HG03103 (cell line): ENCODE measurements around the gene LMBRD1.
"Not testable (repeated sequence)": the region's sequence is repeated elsewhere in the genome, so short reads cannot be mapped to it uniquely, and the experiment has no call there.

Experiments
- ATAC-seq: cut with Tn5 transposase; IDR thresholded peaks from one replicate; pipeline ENCODE4 v1.9.1; 2021; ENCODE audit warnings: low read depth; ENCODE audit not compliant: unreplicated experiment

The LMBRD1 gene

DNA sequence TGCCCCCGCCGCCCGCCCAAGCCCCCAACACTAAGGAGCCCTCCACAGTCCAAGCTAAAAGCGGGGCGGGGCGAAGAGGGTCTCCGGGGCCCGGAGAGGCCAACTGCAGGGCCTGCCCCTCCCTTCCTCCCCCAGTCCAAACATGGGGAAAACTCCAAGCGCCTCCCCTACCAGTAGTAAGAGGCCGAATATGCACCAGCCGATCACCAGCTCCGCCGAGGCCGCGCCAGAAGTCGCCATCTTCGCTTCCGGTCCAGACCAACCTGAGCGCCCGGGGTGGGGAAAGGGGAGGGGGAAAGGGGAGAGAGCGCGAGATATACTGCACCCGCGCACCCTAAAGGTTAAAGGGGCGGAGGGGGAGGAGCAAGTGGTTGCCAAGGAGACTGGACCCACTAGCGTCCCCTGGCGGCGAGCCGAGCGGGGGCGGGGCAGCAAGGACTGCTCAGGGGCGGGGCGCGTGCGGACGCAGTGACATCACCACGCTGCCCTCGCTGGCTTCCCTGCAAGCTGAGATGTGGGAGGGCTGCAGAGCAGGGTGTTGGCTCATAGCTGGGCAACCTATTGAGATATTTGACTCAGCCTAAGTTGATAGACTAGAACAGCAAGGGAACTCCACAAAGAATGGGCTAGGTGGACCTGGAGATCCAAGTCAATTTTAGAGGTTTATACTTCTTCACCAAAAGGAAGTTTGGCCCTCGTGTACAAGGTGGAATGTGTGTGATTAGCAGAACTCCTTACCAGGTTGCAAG lies at the start of gene LMBRD1:
Gene LMBRD1, minus strand, starts transcription at position 369 of the 749 bp plus-strand sequence. Its CDS starts 129 bp downstream, at position 240.
- ATAC-seq, result peak; percentile 93

GRCh38 chr6:69846312-69846711 lies 49.5 kb upstream of the LMBRD1 start:
- ATAC-seq, result no peak

GRCh38 chr6:69843189-69843588 lies 46.4 kb upstream of the LMBRD1 start:
- ATAC-seq, result no peak

- ATAC-seq, result no peak
These were observed 45.1 kb upstream of the LMBRD1 start for GRCh38 chr6:69841862-69842261.

DNA sequence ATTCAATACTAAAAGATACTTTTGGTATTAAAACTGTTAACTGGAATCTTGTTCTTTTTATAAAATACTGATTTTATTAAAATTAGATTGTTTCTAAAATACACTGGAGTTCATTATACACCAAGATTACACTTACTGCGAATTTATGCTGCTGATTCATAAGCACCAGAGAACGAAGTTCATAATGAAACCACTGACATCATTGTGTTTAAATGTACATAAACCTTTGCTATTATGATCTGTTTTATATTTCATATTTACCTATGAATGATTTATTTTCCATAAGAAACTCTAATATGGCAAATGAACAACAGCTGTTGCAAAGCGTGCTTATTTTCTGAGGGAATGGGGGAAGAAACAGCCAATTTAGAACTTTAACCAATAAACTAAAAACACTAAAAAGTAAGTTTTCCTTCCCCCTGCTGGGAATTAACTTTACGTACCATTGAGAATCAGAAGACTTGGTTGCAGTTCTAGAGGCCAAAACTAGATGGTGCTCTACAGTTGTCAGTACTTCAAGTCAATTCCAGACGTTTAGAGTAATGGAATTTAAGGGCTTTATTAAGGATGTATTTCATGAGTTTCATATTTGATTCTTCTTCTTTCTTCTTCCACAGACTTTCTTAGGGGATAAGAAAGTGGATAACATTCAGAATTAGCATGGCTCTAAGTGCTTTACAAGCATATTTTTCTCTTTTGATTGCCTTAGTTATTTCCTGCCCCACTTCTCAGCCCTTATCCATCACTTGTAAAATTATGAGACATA lies 38.8 kb upstream of the LMBRD1 start:
- peak; percentile 93 for ATAC-seq

GRCh38 chr6:69832558-69832957 lies 35.7 kb upstream of the LMBRD1 start:
- ATAC-seq, result no peak

DNA sequence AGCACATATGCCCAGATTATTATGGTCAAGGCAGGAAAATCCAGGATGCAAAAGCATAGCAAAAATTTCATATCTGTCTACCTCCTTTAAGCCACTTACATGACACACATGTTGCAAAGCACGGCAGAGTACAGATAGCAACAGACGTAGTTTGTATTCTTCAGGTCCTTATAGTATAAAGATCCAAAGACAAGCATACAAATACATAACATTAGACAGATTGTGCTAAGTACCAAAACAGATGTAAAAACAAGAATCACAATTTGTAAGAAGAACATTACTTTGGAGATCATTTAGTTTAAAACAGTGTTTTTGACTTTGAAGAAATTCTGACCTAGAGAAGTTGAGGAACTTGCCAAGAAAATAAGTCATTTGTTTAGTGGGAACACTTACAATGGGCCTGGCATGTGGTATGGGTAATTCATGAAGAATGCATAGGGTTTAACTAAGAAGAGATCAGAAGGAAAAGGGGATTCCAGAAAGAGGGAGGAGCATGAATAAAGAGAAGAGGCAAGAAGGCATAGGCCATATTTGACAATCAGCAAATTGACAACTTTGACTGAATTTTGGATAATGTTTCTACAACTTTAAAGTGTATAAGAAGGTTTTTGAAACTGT lies 30.6 kb upstream of the LMBRD1 start:
- ATAC-seq, result no peak

DNA sequence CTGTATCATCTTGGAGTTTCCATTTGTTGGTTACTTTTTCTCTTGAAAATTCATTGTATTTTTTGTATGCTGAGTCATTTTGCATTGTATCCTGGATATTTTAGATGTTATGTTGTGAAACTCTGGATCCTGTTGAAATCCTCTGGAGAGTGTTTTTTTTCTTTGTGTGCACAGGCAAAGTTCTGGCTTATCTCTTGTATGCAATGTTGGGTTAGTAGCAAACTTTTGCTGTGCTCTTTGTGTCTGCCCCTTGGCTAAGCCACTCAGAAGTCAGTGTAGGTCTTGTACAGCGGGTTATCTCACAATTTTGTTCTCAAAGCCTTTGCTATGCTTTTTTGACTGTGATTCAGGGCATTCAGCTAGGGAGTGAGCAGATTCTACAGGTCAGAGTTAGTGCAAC lies 29.1 kb upstream of the LMBRD1 start:
- no peak for ATAC-seq

- ATAC-seq, result not testable (repeated sequence)
These were observed 27.5 kb upstream of the LMBRD1 start for GRCh38 chr6:69824355-69824754.

DNA sequence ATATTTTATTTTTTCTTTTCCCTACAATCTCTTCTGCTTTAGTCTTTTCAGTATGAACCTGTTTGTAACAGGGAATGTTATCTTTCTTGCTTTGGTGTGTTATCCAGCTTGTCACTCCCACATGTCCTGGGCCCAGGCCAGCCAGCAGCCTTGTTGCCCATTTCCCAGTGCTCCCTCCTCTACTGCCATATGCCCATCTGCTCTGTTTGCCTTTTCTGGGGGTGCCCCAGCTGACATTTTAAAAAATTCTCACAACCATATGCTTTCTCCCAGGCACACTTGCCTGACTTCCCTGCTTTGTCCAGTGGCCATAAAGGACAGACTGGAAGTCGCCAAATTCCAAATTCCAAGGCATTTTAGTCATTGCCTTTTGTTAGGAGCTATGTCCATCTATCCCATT lies 23.6 kb upstream of the LMBRD1 start:
- no peak for ATAC-seq

DNA sequence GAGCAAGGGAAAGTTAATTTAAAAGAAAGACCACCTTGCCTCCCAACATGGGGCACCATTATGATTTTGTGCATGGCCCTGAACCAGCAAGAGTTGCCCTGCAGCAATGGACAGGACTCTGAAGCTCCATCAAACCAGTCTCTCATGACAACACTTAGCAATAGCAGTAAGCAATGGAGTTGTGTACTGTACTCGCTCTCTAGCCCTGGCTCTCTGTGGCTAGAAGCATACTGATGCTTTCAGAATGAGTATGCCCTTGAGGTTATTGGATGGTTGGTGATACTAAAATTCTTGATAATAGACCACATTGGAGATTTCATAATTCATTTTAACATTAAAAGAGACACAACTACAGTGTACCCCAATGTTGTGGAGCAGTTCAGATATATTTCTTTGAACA lies 23.2 kb upstream of the LMBRD1 start:
- ATAC-seq, result no peak

DNA sequence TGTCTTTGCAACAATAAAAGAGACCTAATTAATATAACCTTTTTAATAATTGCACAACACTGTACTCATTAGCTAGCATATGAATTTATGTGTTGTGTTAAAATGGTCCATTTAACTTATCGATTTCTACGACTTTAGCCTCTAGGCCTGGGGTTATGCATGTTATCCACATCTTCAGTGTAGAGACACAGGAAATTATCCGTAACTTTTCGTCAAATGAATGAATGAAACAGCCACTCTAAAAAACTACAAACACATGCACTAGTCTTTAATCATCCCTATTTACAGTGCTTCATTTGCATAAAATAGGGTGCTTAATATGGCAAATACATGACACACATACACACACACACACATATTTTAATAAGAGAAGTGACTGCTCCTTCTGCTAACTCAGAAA lies 22.3 kb upstream of the LMBRD1 start:
- no peak for ATAC-seq

- ATAC-seq, result no peak
These were observed 21.6 kb upstream of the LMBRD1 start for GRCh38 chr6:69818223-69818930.

- ATAC-seq, result no peak
These were observed 20.5 kb upstream of the LMBRD1 start for GRCh38 chr6:69817358-69817757.

- ATAC-seq, result no peak
These were observed 19.8 kb upstream of the LMBRD1 start for GRCh38 chr6:69816569-69816968.

GRCh38 chr6:69816026-69816425 lies 19.2 kb upstream of the LMBRD1 start:
- peak; percentile 70 for ATAC-seq

DNA sequence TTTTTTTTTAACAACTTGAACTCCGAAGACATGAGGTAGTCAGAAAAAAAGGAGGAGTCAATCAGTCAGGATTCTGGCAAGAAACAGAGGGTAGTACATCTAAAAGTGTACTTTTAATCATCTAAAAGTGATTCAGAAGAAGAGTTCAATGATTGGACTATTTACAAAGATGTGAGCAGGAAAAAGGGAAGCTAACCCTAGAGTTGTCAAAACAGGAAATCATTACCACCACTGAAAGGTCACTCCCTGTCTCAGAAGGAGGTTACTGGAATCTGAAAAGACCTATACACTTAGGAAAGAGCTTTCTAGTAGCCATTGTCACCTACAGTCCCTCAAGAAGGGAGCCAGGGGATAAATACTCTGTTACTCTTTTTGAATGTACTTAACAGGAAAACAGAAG lies 16.7 kb upstream of the LMBRD1 start:
- ATAC-seq, result peak; percentile 35

DNA sequence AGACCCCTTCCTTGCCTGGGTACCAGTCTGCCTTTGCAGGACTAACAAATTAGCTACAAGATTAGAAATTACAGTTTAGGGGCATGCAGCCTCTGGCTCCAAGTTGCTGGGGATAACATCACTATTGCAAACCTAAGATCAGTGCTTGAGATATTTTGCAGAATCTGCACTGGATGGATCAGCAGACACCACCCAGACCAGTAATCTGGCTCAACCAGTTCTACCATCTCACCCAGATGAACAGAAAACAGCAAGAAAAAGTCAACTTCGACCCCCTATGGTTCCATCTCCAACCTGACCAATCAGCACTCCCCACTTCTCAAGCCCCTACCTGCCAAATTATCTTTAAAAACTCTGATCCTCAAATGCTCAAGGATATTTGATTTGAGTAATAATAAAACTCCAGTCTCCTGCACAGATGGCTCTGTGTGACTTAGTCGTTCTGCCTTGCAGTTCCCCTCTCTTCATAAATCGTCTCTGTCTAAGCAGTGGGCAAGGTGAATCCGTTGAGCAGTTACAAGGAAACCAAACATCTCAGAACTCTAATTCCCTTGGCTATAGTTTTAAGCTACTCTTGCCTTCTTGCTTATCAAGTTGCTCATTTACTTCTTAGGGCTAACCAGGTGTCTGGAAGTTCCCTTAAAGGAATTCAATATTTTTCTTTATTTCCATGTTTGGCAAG lies 16.1 kb upstream of the LMBRD1 start:
- ATAC-seq, result no peak

- no peak for ATAC-seq
These were observed 6.2 kb upstream of the LMBRD1 start for GRCh38 chr6:69802995-69803394.

- ATAC-seq, result no peak
These were observed 4.9 kb upstream of the LMBRD1 start for GRCh38 chr6:69801711-69802110.
